H1 (cell line): ENCODE measurements around the gene TMEM253. TPM values are rescaled to one million over a fixed set of nuclear protein-coding genes. Genes with fewer than 3 reads are reported as not detected.

Experiments used
- polyA plus RNA-seq, 7 experiments: library from polyadenylated mRNA; depleted of rRNA in 3 of 7; stranded (reverse) in 5 of 7; unstranded in 2 of 7; fragments of >200 nt in 5 of 7; fragments of 200-250 nt in 2 of 7; gene quantifications; 1 replicate in 5 of 7; 2 replicates in 1 of 7; 4 replicates in 1 of 7; pipeline versions ENCODE4 v1.2.1 to v1.2.3, GENCODE V29; 2011 to 2013; ENCODE audit warnings: missing spikeins in 2 of 7, mixed read lengths in 2 of 7
- total RNA-seq: library from RNA; stranded (reverse); fragmentation: NEBNext Ultra II Directional; extraction: Animal tissue kit (Norgen Biotek cat#: 25700); gene quantifications from 2 replicates; pipeline ENCODE4 v1.2.1, GENCODE V29; 2021
- TF ChIP-seq, protein P1 (sequence below): fragments of 300-600 bp; sonication (generic); IDR thresholded peaks from 2 replicates; pipeline ENCODE4 v1.7.1; 2012; ENCODE audit warnings: low read length, moderate library complexity, mild to moderate bottlenecking, inconsistent platforms; ENCODE audit not compliant: insufficient replicate concordance

Gene TMEM253
- total and polyA plus RNA-seq, 2 of the 8 experiments (the other 6 are each of a cell fraction or from before 2014, with no cell fraction given), result 1.9 to 2.2 TPM

DNA sequence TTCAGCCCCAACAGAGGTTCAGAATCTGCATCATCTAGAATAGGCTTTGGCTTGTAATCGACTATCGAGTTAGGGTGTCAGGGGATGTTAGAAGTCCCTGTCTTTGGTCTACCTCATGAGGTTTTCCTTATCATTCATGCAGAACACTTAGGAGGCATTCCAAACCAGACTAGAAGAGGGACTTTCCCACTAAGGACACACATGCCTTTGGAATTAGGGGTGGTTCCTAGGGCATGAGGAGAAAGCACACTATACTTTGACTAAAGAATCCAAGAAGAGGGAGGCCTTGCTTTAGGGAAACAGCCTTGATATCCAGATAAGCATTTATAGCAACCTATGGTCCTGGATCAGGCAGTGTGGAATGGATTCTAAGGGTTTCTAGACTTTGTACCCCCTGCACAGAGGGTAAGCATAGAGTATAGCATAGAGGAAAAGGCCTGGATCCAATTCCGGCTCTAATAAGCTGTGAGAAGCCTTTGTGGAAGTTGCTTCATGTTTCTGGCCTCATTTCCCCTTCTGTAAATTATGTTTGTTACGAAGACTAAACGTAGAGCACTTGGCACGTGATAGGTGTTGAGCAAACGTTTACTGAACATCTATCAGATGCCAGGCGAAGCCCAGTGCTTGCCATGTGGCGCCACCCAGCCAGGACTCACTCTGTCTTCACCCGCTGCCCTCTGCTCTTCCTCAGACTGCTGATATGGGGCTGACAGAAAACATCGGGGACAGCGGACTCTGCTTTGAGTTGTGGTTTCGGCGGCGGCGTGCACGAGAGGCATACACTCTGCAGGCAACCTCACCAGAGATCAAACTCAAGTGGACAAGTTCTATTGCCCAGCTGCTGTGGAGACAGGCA is 15.6 kb upstream of the TMEM253 start (continued):
- TF ChIP-seq, protein P1, sequence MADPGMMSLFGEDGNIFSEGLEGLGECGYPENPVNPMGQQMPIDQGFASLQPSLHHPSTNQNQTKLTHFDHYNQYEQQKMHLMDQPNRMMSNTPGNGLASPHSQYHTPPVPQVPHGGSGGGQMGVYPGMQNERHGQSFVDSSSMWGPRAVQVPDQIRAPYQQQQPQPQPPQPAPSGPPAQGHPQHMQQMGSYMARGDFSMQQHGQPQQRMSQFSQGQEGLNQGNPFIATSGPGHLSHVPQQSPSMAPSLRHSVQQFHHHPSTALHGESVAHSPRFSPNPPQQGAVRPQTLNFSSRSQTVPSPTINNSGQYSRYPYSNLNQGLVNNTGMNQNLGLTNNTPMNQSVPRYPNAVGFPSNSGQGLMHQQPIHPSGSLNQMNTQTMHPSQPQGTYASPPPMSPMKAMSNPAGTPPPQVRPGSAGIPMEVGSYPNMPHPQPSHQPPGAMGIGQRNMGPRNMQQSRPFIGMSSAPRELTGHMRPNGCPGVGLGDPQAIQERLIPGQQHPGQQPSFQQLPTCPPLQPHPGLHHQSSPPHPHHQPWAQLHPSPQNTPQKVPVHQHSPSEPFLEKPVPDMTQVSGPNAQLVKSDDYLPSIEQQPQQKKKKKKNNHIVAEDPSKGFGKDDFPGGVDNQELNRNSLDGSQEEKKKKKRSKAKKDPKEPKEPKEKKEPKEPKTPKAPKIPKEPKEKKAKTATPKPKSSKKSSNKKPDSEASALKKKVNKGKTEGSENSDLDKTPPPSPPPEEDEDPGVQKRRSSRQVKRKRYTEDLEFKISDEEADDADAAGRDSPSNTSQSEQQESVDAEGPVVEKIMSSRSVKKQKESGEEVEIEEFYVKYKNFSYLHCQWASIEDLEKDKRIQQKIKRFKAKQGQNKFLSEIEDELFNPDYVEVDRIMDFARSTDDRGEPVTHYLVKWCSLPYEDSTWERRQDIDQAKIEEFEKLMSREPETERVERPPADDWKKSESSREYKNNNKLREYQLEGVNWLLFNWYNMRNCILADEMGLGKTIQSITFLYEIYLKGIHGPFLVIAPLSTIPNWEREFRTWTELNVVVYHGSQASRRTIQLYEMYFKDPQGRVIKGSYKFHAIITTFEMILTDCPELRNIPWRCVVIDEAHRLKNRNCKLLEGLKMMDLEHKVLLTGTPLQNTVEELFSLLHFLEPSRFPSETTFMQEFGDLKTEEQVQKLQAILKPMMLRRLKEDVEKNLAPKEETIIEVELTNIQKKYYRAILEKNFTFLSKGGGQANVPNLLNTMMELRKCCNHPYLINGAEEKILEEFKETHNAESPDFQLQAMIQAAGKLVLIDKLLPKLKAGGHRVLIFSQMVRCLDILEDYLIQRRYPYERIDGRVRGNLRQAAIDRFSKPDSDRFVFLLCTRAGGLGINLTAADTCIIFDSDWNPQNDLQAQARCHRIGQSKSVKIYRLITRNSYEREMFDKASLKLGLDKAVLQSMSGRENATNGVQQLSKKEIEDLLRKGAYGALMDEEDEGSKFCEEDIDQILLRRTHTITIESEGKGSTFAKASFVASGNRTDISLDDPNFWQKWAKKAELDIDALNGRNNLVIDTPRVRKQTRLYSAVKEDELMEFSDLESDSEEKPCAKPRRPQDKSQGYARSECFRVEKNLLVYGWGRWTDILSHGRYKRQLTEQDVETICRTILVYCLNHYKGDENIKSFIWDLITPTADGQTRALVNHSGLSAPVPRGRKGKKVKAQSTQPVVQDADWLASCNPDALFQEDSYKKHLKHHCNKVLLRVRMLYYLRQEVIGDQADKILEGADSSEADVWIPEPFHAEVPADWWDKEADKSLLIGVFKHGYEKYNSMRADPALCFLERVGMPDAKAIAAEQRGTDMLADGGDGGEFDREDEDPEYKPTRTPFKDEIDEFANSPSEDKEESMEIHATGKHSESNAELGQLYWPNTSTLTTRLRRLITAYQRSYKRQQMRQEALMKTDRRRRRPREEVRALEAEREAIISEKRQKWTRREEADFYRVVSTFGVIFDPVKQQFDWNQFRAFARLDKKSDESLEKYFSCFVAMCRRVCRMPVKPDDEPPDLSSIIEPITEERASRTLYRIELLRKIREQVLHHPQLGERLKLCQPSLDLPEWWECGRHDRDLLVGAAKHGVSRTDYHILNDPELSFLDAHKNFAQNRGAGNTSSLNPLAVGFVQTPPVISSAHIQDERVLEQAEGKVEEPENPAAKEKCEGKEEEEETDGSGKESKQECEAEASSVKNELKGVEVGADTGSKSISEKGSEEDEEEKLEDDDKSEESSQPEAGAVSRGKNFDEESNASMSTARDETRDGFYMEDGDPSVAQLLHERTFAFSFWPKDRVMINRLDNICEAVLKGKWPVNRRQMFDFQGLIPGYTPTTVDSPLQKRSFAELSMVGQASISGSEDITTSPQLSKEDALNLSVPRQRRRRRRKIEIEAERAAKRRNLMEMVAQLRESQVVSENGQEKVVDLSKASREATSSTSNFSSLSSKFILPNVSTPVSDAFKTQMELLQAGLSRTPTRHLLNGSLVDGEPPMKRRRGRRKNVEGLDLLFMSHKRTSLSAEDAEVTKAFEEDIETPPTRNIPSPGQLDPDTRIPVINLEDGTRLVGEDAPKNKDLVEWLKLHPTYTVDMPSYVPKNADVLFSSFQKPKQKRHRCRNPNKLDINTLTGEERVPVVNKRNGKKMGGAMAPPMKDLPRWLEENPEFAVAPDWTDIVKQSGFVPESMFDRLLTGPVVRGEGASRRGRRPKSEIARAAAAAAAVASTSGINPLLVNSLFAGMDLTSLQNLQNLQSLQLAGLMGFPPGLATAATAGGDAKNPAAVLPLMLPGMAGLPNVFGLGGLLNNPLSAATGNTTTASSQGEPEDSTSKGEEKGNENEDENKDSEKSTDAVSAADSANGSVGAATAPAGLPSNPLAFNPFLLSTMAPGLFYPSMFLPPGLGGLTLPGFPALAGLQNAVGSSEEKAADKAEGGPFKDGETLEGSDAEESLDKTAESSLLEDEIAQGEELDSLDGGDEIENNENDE, result no peak
- TF ChIP-seq, all 59 proteins: peak for 1
